ENCODE results near the gene SETDB1. TPM values are rescaled to one million over a fixed set of nuclear protein-coding genes. Genes with fewer than 3 reads are reported as not detected.

The SETDB1 gene
- total and polyA plus RNA-seq, 2 of the 8 experiments (the other 6 are each of a cell fraction or from before 2014, with no cell fraction given), result 27.5 to 48.8 TPM

- H3K9ac ChIP-seq (replicated peaks in 1 of 4; ENCODE audit: extremely low read depth in 1 of 4, low read depth in 3 of 4, low read length in 3 of 4), result peak overlapping the region in 1 of 4 experiments; percentile 12; a peak in 1 of 7 replicates
- CTCF ChIA-PET (ENCODE audit: partially characterized antibody), result interaction anchor here (0.5 to 7.0 kb wide), 34 partner anchors 9 to 577 kb away, joined by 3 to 183 read pairs (median 3); partner anchors contain the start of genes ANXA9, CDC42SE1, CERS2 and MINDY1
- FAIRE-seq, result no peak
These were observed 69.7 kb downstream of the SETDB1 start for GRCh38 chr1:150995896-150996295.

More at GRCh38 chr1:150995896-150996295, 69.7 kb downstream of the SETDB1 start:
- H2BK120ac ChIP-seq (replicated peaks; ENCODE audit: low read depth, low read length), result no peak overlapping the region
- no peak overlapping the region for H3K4me2 ChIP-seq (ENCODE audit: insufficient read depth in 1 of 2, low read depth in 2 of 2, low read length in 2 of 2)
- H3K23me2 ChIP-seq (ENCODE audit: low read depth, low read length), result no peaks in the 10 kb centered on the region
- no peaks in the 10 kb centered on the region for H3K79me2 ChIP-seq (ENCODE audit: control insufficient read depth in 1 of 2, insufficient read depth in 2 of 2, low read length in 2 of 2)
- no peak overlapping the region for H2BK15ac ChIP-seq (ENCODE audit: low read length)
- H3K56ac ChIP-seq (replicated peaks; ENCODE audit: insufficient read length, low read depth, low read length), result no peak overlapping the region
- no peak overlapping the region for H3K4ac ChIP-seq (replicated peaks; ENCODE audit: insufficient read length, low read depth, low read length)
- peak in 1 of 2 experiments; percentile 81 for DNase-seq (ENCODE audit: low read depth in 1 of 2, low spot score in 2 of 2)
- no peaks in the 10 kb centered on the region for H3K27me3 ChIP-seq (replicated peaks in 1 of 4; ENCODE audit: control insufficient read depth in 3 of 4, extremely low read depth in 1 of 4, insufficient read depth in 3 of 4, low read length in 3 of 4)
- peak overlapping the region; percentile 60; the same call in 1 of the 2 replicates for H2AFZ ChIP-seq (ENCODE audit: low read length)
- H3K79me1 ChIP-seq (ENCODE audit: low read depth, low read length), result no peaks in the 10 kb centered on the region
- H3K14ac ChIP-seq (ENCODE audit: insufficient read length), result no peak overlapping the region
- 48% methylated on average over 9 of the region's 9 CpGs; no CpG with 5 or more reads in 1 of the 2 experiments for WGBS, 2 experiments (ENCODE audit: extremely low coverage in 1 of 2, insufficient coverage in 1 of 2, insufficient read length in 1 of 2, insufficient replicate concordance in 2 of 2, low coverage in 1 of 2, low lambda C conversion rate in 2 of 2, missing lambda C conversion rate in 1 of 2)
- peaks cover 0 to 7% (median 5%) of the 10 kb centered on the region in 4 experiments; a peak in 6 of 8 replicates for H3K36me3 ChIP-seq (ENCODE audit: control insufficient read depth in 2 of 4, insufficient read depth in 4 of 4, low read length in 3 of 4)
- H2AK5ac ChIP-seq (ENCODE audit: low read depth, low read length), result peak overlapping the region; percentile 93; the same call in 1 of the 2 replicates
- no peak overlapping the region for H4K5ac ChIP-seq (ENCODE audit: insufficient read length, low read depth, low read length)
- H4K20me1 ChIP-seq (replicated peaks in 1 of 2; ENCODE audit: control insufficient read depth in 1 of 2, insufficient read depth in 2 of 2, low read length in 2 of 2), result no peaks in the 10 kb centered on the region
- H3K4me3 ChIP-seq (ENCODE audit: extremely low read depth in 1 of 4, insufficient read depth in 2 of 4, low read depth in 3 of 4, low read length in 4 of 4), result no peak overlapping the region
- H3K27ac ChIP-seq (ENCODE audit: low read depth, low read length), result 0 out of 2 replicates have a peak overlapping the region, but pooled peaks have one; percentile 51
- 0 out of 2 replicates have a peak overlapping the region, but pooled peaks have one; percentile 77 for H2BK5ac ChIP-seq (ENCODE audit: low read depth, low read length)
- peak; percentile 44 to 71 (median 62) for TF ChIP-seq CTCF (IDR thresholded peaks at IDR 0.05; ENCODE audit: control extremely low read depth in 1 of 3, insufficient read depth in 1 of 3, low read depth in 1 of 3, low read length in 3 of 3)
- no peak for TF ChIP-seq SP2 (IDR thresholded peaks at IDR 0.05; ENCODE audit: low read length)
- TF ChIP-seq RAD21 (IDR thresholded peaks at IDR 0.05 in 1 of 2, conservative IDR thresholded peaks at IDR 0.05 in 1 of 2; ENCODE audit: low read depth in 2 of 2, low read length in 2 of 2), result peak; percentile 73 to 76
- peaks cover 0 to 4% (median 0%) of the 10 kb centered on the region in 4 experiments; a peak in 1 of 7 replicates for H3K4me1 ChIP-seq (replicated peaks in 1 of 4; ENCODE audit: control insufficient read depth in 3 of 4, insufficient read depth in 4 of 4, low read length in 3 of 4)
- H3K9me3 ChIP-seq (ENCODE audit: insufficient read depth in 2 of 2, low read depth in 1 of 2, low read length in 1 of 2), result no peaks in the 10 kb centered on the region
- H3K18ac ChIP-seq (ENCODE audit: extremely low read depth, low read length), result 0 out of 2 replicates have a peak overlapping the region, but pooled peaks have one; percentile 17
- H4K8ac ChIP-seq (ENCODE audit: extremely low read depth, insufficient read depth, low read length), result no peak overlapping the region
- no peak overlapping the region for H3K23ac ChIP-seq (ENCODE audit: insufficient read length)
- H4K91ac ChIP-seq (replicated peaks; ENCODE audit: insufficient read length, low read length), result no peak overlapping the region
- H2BK20ac ChIP-seq (ENCODE audit: low read length), result no peak overlapping the region
- POLR2A ChIA-PET (ENCODE audit: partially characterized antibody), result interaction anchor here (0.6 to 6.3 kb wide), 8 partner anchors 9 to 381 kb away, joined by 3 to 44 read pairs (median 4); partner anchors contain the start of genes ANXA9 and MINDY1
- H2BK12ac ChIP-seq (ENCODE audit: low read depth, low read length), result peak overlapping the region; percentile 77

Data from H1 (cell line).